Activated CD8-positive, alpha-beta memory T cell treated with anti-CD3 and anti-CD28 coated beads for 1 hour (primary cell): Measurements from ENCODE around the gene ERAS.

Experiments
- DNase-seq, 2 donors: peaks; one replicate each; pipeline ENCODE4 v3.0.0-alpha.2; 2020; ENCODE audit warnings: low read depth in 1 of 2; ENCODE audit errors: extremely low read depth in 1 of 2

Gene ERAS, protein sequence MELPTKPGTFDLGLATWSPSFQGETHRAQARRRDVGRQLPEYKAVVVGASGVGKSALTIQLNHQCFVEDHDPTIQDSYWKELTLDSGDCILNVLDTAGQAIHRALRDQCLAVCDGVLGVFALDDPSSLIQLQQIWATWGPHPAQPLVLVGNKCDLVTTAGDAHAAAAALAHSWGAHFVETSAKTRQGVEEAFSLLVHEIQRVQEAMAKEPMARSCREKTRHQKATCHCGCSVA

DNA sequence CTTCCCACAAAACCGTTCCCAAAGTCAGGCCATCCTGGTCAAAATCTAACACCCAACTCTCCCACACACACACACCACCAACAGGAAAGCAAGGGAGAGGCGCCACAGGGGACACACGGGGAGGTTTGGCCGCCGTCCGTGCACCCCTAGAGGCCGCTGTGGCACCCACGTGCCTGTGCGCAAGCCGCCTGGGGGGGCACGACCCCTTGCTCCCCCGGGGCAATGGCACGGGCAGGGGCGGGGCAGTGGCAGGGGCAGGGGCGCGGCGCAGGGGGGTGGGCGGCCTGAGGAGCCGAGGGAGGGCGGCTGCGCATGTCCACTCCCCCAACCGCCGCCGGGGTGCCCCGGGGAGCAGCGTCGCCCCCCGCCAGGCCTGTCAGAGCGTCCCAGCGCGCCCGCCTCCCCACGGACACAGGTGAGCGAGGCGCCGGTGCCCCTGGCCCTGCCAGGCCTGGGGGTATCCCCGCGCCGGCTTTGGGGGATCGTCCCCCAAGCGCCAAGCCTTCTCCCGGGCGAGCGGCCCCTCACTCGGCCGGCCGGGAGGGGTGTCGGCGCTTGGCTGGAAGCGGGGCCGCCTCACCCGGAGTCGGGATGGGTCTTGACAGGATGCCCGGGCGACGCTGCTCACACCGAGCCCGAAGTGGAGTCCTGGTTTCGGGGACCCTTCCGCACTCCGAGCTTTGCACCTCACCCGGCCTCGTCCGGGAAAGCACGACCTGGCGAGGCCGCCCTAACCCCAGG is at the start of gene ERAS:
Gene ERAS (plus strand): TSS at position 379 of the 741 bp plus-strand sequence. CDS start 2,611 bp downstream, outside the sequence.
- DNase-seq, result no peak

DNA sequence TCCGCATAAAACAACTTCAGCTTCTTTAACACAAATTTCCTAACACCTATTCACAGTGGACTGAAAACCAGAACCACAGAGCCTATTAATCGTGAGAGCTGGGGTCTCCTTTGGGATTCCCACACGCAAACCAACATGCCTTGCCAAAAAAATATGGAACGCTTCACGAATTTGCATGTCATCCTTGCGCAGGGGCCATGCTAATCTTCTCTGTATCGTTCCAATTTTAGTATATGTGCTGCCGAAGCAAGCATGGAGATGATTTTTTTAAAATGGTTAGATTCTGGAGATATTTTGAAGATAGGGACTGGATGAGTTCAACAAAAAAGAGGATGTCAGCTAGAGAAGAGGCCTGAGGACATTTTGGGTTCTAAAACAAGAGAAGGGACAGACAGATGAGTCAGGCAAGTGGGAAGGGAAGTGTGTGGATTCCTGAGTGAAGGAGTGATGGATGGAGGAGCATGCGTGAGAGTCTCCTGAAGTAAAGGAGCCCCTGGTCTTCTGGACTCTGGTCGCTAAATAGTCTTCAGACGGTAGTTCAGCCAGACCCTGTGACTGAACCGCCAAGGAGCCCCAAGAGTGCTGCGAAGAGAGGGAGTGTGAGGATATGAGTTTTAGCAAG is 49.4 kb upstream of the ERAS start:
- no peak for DNase-seq

DNA sequence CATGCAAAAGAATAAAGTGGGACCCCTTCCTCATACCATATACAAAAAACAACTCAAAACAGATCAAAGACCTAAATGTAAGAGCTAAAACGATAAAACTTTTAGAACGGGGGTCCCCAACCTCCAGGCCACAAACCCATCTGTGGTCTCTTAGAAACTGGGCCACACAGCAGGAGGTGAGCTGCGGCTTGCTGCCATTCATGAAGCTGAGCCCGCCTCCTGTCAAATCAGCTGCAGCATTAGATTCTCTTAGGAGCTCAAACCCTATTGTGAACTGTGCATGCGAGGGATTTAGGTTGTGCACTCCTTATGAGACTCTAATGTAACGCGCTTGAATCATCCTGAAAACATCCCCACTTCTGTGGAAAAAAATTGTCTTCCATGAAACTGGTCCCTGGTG is 46.9 kb upstream of the ERAS start:
- DNase-seq, result no peak

DNA sequence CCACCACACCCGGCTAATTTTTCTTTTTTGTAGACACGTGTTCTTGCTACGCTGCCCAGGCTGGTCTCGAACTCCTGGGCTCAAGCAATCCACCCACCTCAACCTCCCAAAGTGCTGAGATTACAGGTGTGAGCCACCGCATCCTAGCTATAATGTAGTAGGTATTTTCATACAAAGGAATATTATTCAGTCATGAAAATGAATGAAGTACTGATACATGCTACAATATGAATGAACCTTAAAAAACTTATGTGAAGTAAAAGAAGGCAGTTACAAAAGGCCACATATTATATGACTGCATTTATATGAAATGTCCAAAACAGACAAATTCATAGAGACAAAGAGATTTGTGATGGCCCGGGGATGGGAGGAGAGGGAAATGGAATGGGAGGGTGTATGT is 44.6 kb upstream of the ERAS start:
- no peak for DNase-seq

DNA sequence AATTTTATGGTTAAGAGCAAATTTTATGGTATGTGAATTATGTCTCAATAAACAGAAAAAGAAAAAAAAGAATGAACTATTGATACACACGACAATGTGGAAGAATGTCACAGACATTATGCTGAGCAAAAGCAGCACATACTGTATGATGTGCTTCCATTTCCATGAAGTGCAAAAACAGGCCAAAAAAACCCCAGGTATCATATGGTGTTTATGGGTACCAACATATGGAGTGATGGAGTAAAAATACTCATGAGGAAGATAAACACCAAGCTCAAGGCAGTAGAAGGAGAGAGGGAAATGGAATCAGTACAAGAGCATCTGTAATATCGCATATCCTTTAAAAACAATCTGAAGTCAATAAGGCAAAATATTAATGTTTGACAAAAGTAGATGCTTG is 44.1 kb upstream of the ERAS start:
- DNase-seq, result no peak

DNA sequence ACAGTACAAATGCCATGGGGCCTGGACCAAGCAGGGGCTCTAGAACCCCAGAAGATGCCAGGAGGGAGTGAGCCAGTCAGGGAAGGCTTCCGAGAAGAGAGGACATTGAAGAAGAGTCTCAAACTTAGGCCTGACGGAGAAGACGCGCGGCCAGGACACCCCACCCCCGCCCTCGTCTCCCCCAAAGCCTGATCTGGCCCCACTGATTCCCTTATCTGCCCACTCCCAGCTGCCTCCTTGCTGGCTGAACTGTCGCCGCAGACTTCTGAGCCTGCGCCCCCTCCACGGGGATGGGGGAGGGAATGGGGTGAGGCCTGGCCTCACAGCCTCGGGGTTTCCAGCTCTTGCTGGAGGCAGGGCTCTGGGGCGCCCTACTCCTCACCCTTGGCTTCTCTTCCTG is 43.5 kb upstream of the ERAS start:
- DNase-seq, result no peak

DNA sequence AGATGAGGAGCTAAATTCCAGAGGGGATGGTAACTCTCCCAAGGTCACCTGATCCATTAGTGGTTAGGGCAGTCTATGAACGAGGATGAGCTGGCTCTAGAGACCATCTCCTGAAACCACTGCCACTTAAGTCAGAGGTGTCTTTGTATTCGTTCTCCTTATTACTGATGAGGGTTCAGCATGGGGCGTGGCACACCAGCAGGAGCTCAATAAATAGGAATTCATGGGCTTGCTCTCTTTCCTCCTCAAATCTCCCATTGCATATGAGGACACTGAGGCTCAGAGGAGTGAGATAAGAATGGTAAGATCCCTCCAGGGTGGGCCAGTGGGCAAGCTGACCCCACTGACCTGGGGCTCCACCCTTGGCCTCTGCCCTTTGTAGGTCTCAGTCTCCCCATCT is 41.6 kb upstream of the ERAS start:
- DNase-seq, result no peak

DNA sequence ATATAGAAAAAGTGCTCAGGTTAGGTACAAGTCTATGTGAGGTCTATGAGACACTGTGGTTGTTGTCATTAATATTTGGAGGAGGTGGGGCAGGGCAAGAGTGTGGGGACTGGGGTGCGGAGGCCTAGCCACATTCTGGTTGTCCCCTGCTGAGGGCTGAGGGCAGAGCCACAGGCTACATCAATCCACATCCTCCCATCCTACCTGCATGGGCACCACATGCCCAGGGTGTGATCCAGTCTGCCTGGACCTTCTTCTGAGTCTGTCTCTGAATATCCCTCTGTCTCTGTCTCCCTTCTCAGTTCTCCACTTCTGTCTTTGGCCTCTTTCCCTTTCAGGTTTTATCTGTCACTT is 41.1 kb upstream of the ERAS start:
- DNase-seq, result no peak

DNA sequence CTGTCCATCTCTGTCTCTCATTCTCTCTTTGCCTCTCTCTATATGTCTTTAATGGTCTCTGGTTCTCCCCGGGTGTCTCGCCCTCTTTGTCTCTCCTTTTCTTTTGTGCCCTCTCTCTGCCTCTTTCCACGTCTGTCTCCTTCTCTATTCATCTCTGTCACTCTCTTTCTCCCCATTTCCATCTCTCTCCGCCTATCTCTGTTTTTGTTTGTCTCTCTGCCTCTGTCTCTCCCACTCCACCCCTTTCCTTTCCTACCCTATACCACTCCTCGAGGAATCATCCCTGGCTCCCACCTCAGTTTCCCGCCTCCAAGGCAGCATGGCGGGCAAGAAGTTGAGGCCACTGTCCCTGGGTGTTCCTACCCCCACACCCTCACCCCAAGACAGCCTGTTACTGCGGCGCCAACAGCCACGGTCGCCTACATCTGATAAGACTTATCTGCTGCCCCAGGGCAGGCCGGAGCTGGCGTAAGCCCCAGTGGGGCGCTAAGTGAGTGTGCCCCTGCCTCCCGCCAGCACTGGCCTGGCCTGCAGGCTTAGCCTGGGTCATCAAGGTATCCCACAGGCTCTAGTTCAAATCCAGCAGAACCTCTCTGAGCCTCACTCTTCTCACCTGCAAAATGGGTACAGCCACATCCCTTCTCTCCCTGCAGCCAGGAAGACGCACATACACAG is 40.6 kb upstream of the ERAS start:
- no peak for DNase-seq

DNA sequence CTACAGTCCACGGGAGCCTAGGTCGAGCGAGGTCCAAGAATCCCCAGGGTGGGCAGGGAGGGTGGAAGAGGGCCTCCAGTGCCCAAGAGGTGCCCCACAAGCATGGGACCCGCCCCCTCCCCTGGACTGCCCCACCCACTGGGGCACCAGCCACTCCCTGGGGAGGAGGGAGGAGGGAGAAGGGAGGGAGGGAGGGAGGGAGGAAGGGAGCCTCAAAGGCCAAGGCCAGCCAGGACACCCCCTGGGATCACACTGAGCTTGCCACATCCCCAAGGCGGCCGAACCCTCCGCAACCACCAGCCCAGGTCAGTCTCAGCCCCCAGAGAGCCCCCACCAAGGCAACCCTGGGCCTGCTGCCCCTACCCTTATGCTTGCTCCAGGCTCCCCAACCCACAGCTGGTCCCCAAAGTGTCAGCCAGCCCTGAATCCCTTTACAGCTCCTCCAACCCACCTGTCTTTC is 39.9 kb upstream of the ERAS start, which contains the start of gene GATA1:
Gene GATA1 (plus strand): TSS at position 250 of the 460 bp plus-strand sequence. CDS start 4,520 bp downstream, outside the sequence.
- no peak for DNase-seq

DNA sequence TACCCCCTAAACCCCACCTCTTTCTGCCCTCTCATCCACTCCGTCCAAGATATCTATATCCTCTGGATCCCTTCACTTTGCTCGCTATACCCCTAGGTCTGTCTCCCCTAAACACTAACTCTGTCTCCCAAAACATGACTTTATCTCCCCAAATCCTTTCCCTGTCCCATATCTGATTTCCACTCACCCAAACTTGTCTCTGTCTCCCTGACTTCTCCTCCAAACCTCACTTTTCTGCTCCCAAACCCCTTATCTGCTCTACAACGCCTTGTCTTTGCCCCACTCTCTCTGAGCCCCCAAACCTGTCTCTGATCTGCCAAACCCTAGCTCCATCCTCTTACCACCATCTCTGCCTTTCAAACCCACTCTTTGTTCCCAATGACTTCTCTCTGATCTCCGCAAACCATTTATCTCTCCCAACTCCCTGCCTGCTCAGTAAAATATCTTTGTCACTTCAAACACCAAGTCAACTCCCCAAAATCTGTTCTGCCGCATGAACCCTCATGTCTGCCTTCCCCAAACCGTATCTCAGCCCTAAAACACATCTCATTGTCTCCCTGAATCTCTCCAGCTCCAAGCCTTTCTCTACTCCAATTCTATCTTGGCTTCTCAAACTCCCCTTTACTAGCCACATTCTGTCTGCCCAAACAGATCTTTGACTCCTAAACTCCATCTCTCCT is 39.3 kb upstream of the ERAS start:
- DNase-seq, result no peak

DNA sequence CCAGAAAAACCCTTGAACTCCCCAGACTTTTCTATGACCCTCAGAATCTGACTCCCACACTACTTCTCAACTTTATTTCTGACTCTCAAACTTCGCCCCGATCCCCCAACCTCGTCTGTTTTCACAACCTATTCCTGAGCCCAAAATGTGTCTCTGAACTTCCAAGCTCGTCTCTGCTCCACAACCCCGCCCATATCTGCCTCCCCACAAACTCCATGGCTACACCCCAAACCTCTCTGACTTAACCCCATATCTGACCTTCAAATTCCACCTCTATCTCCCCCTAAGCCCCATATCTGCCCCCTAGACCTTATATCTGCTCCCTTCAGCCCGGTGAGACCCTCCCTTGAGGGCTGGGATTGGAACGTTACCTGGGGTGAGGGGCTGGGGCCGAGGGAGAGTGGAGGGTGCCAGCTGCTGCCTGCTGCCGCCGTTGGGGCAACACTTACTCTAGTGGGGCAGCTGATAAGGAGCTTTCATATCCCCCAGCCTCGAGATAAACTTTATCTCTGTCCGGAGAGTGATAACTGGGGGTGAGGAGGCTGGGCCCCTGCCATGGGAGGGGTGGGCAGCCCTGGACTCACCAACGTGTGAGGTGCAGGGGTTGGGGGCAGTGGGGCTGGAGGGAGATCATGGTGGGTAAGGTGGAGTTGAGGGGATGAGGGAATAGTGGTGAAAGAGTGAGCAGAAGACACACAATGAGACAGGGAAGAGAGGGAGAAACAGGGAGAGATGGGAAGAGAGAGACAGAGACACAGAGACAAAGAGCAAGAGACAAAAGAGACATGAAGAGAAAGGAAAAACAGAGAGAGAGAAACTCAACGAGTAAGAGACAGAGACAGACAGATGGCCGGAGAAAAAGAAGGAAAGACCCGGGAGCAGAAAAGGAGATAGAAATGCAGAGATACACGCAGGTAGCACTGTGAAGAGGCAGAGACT is 38.5 kb upstream of the ERAS start:
- DNase-seq, result no peak

DNA sequence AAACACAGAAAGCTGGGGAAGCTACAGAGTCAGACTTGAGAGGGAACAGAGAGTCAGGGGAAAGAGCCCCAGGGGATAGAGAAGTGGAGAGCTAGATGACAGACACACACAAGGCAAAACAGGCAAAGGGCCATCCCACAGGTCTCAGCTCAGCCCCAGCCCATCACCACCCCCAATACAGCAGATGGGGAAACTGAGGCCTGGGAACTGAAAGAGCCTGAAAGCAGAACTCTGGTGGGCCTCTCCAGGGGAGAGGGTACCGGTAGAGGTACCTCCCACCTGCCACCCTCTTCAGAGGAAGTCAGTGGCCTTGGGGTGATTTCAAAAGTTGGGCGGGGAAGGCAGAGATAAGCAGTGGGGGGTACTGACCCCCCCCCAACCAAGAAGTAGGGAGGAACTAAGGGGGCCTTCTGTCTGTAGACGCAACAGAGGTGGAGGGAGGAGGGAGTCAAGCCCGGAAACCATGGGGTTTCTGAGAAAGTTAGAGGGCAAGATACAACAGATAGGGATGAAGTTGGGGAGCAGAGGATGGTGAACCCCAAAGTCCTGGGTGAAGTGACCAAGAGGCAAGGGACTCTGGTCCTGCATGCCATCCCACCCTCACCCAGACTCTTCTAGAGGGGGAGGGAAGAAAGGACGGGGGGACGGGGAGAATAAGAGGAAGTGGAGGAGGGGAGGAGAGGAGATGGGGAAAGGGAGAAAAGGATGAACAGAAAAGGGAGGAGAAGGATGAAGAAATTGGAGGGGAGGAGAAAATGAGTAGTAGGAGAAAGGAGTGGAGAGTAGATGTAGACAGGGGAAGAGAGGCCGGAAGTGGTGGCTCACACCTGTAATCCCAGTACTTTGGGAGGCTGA is 36.7 kb upstream of the ERAS start:
- no peak for DNase-seq

DNA sequence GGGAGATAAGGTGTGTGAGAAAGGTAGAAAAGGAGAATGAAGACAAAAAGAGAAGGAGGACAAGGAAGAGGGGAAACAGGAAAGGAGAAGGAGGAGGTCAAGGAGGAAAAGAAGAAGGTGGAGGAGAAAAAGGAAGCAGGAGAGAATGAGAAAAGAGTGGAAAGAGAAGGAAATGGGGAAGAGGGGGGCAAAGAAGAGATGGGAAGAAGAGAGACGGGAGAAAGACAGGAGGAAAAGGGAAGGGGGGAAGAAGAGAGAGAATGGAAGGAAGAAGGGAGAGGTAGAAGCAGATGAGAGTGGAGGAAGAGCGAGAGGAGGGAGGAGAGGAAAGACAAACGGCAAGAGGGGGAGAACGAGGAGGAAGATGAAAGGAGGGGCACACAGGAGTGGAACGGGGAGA is 35.8 kb upstream of the ERAS start:
- no peak for DNase-seq

DNA sequence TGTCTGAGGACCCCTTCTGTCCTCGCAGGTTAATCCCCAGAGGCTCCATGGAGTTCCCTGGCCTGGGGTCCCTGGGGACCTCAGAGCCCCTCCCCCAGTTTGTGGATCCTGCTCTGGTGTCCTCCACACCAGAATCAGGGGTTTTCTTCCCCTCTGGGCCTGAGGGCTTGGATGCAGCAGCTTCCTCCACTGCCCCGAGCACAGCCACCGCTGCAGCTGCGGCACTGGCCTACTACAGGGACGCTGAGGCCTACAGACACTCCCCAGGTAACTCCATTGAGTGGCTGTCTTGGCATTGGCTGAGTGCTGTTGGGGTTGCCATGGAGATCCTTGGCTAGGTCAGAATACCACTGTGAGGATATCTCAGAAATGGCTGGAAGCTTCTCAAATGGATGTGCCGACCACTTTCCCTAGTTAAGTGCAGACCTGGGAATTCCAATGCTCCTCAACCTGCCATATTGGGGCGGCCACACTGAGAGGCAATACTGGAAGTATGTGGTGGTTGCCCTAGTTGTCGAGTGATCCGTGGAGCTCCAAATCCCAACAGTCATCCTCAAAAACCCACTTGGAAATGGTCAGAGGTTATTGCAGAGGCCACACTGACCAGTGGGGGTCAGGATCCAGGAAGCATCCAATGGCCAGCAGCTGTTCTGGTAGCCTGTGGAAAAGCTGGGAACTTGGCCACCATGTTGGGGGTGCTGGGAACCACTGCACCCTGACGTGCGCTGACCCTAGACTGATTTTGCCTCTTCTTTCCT is 35.1 kb upstream of the ERAS start:
- no peak for DNase-seq

DNA sequence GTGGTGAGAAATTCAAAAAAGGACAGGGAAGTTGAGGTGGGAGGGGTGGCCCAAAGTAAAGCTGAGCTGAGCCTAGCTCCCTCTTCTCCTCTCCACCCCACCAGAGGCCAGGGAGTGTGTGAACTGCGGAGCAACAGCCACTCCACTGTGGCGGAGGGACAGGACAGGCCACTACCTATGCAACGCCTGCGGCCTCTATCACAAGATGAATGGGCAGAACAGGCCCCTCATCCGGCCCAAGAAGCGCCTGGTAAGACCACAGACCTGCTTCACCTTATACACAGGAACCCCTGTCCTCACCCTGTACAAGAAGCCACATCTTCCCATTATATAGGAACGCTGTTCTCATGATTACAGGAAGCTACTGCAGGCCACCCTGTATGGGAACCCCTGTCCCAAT is 34.1 kb upstream of the ERAS start:
- no peak for DNase-seq

DNA sequence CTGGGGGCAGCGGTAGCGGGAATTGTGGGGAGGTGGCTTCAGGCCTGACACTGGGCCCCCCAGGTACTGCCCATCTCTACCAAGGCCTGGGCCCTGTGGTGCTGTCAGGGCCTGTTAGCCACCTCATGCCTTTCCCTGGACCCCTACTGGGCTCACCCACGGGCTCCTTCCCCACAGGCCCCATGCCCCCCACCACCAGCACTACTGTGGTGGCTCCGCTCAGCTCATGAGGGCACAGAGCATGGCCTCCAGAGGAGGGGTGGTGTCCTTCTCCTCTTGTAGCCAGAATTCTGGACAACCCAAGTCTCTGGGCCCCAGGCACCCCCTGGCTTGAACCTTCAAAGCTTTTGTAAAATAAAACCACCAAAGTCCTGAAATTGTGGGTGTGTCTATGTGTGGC is 32.4 kb upstream of the ERAS start:
- DNase-seq, result no peak

DNA sequence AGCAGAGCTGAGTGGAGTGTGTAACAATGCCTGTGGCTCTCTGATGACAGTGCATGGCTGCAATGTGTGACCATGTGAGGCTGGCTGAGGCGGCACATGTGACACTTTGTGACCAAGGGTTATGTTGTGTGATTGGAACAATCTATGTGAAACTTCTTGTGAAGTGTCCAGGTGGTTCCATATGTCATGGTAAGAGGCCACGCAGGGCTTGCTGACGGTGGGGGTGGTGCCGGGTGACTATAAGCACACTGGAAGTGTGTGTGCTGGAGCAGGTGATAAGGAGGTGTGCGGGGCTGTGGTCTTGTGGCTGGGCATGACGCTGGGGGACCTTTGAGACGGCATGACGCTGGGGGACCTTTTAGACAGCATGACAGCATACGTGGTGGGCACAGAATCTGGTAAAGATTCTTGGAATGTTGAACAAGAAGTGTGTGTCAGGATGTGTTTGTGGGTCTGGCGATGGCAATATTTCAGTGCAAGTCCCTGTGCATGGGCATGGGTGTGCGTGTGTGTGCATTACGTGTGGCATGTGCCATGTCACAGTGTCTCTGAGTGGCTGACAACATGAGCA is 31.9 kb upstream of the ERAS start:
- DNase-seq, result no peak
